Activated T-helper 9 cell treated with anti-CD3 and anti-CD28 coated beads, Interleukin-2, amount 50 U/mL, for 16 hours (primary cell): ENCODE results near the gene OSTF1.

Experiments used
- DNase-seq: peaks from one replicate; pipeline ENCODE4 v3.0.0-alpha.2; 2020; ENCODE audit warnings: low read depth

OSTF1 gene

GRCh38 chr9:75167281-75167680 is 79.0 kb downstream of the OSTF1 start:
- DNase-seq = no peak

GRCh38 chr9:75168270-75169178 is 80.2 kb downstream of the OSTF1 start:
- no peak for DNase-seq

DNA sequence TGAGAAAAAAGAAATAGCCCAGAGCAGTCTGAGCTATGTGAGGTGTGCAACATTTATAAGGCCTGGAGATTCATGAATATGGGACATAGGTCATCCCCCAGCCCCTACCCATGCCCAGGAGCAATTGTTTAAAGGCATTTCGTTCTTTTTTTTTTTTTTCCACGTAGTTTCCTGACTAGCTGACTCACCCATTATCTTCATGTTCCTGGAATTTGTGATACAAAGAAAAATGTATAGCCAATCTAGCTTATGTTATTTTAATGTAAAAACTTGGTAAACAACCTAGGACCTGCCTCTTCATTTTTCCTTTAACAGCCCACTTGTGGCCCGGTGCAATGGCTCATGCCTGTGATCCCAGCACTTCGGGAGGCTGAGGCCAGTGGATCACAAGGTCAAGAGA is 81.3 kb downstream of the OSTF1 start:
- DNase-seq = no peak

GRCh38 chr9:75170898-75171360 is 82.6 kb downstream of the OSTF1 start:
- no peak for DNase-seq

DNA sequence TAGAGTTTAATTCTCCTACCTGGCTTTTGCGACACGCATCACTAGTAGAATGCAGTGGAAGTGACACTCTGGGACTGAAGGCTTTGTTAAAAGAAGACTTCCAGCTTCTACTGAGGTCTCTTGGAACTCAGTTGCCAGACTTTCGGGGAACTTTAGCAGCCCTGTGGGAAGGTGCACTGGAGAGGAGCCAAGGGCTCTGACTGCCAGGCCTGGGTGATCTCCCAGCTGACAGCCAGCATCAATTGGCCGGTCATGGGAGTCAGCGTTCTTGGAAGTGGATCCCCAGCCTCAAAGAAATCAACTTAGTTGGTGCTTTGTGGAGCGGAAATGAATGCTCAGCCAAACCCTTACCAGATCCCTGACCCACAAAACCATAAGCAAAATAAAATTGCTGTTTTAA is 87.1 kb downstream of the OSTF1 start:
- DNase-seq = no peak

GRCh38 chr9:75176037-75176436 is 87.7 kb downstream of the OSTF1 start:
- no peak for DNase-seq

GRCh38 chr9:75181750-75182149 is 93.4 kb downstream of the OSTF1 start:
- DNase-seq = no peak

DNA sequence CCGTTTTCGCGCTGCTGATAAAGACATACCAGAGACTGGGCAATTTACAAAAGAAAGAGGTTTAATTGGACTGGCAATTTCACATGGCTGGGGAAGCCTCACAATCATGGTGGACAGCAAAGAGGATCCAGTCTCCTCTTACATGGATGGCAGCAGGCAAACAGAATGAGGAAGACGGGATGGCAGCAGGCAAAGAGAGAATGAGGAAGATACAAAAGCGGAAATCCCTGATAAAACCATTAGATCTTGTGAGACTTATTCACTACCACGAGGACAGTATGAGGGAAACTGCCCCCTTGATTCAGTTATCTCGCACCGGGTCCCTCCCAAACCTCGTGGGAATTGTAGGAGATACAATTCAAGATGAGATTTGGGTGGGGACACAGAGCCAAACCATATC is 95.0 kb downstream of the OSTF1 start:
- DNase-seq = no peak

- DNase-seq = no peak
Observed at GRCh38 chr9:75184471-75184870, 96.2 kb downstream of the OSTF1 start.

DNA sequence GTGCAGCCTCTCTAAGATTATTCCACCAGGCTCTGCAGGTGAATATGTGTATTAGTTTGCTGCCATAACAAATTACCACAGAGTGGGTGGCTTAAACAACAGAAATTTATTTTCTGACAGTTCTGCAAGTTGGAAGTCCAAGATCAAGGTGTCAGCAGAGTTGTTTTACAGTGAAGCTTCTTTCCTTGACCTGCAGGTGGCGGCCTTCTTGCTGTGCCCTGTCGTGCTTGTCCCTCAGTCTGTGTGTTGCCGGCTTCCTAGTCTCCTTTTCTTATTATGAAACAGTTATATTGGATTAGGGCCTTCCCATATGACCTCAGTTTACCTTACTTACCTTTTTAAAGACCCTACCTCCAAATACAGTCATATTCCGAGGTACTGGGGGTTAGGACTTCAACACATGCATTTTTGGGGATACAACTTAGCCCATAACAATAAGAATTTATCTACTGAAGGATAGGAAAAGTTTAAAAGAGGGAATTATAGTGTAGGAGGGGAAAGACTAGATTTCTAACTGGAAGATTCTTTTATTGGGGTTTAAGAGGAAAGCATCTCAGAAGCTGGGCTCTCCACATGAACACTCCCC is 97.4 kb downstream of the OSTF1 start:
- DNase-seq = peak; percentile 24

- no peak for DNase-seq
Observed at GRCh38 chr9:75186767-75187380, 98.6 kb downstream of the OSTF1 start.

DNA sequence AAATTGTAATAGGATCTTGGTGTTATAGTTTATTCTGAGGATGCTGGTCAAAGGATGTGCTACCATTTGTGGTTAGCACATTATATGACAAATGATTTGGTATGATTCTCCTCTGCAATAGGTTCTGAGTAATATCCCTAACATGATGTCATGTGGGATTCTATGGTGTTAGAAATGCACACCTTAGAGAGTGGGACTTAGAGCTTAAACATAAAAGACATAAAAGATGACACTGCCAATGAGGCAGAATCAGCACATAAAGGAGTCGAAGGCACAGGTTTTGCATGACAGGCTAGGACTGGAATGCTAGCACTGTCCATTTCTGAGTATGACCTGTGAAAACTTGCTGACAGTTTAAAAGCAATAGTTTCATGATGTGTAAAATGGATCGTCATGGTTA is 100.4 kb downstream of the OSTF1 start:
- DNase-seq = no peak

- no peak for DNase-seq
Observed at GRCh38 chr9:75190762-75191161, 102.4 kb downstream of the OSTF1 start.
